AML-193 (cell line): ENCODE measurements around the gene ETV6.
"Not testable (repeated sequence)": the region's sequence is repeated elsewhere in the genome, so short reads cannot be mapped to it uniquely, and the experiment has no call there.

Source experiments
- DNase-seq, 2 experiments: peaks; one replicate each; lab custom pipeline; 2025; lab: John Stamatoyannopoulos, UW

The ETV6 gene

GRCh38 chr12:11884706-11885105, 235.2 kb downstream of the ETV6 start:
- DNase-seq, result no peak

- DNase-seq, result no peak
Observed at GRCh38 chr12:11885261-11886038, 236.0 kb downstream of the ETV6 start.

- DNase-seq, result no peak
Observed at GRCh38 chr12:11886339-11886738, 236.9 kb downstream of the ETV6 start.

GRCh38 chr12:11888029-11888428, 238.6 kb downstream of the ETV6 start:
- no peak for DNase-seq

- DNase-seq, result no peak
Observed at GRCh38 chr12:11891346-11891745, 241.9 kb downstream of the ETV6 start.

DNA sequence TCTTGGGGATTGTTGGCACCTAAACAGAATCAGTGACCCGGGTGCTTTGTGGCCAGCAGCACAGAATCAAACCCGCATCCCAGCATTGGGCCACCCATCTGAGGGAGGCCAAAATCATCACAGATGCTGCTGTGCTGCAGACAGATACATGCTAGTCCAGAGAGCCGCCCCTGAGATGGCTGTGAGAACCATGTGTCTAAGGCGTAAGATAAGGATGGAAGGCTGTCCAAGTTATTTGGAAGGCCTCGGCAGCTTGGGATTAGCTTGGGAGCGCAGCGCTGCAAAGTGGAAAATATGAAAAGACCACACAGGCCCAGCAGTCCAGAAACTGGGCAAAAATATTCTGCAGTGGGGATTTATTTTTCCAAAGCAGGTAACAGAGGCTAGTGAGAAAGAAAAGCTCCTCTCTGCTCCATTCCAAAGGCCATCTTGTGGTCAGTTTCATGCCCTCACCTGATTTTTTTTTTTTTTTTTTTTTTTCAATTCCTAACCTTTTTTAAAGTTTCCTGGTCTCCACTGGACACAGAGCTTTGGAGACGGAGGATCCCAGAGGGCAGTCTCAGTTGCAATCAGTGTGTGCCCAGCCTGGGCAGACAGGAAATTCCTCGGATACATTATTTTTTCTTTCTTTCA, 242.4 kb downstream of the ETV6 start:
- DNase-seq, result no peak

- DNase-seq, result no peak
Observed at GRCh38 chr12:11893998-11894397, 244.5 kb downstream of the ETV6 start.

DNA sequence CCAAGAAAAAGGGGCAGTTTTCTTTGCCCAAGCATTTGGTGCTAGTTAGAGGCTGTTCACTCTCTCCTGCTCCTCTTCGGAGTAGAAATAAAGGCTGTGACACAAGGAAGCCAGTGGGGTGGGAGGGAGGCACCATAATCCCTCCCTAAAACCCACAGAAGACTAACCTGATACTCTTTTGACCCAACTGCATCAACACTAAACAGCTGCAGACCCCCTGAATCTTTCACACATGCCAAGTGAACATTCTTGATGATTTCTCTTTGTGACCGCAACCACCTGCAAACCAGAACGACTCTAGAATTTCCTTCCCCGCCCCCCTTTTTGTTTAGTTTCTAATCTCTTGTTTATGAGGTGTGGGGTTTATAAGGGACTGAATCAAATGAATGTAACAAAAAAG, 245.4 kb downstream of the ETV6 start:
- no peak for DNase-seq

- DNase-seq, result peak; percentile 8 to 16
Observed at GRCh38 chr12:11895421-11896078, 246.1 kb downstream of the ETV6 start.

- DNase-seq, result no peak
Observed at GRCh38 chr12:11896417-11896929, 247.0 kb downstream of the ETV6 start.

GRCh38 chr12:11897923-11898322, 248.4 kb downstream of the ETV6 start:
- DNase-seq, result no peak

DNA sequence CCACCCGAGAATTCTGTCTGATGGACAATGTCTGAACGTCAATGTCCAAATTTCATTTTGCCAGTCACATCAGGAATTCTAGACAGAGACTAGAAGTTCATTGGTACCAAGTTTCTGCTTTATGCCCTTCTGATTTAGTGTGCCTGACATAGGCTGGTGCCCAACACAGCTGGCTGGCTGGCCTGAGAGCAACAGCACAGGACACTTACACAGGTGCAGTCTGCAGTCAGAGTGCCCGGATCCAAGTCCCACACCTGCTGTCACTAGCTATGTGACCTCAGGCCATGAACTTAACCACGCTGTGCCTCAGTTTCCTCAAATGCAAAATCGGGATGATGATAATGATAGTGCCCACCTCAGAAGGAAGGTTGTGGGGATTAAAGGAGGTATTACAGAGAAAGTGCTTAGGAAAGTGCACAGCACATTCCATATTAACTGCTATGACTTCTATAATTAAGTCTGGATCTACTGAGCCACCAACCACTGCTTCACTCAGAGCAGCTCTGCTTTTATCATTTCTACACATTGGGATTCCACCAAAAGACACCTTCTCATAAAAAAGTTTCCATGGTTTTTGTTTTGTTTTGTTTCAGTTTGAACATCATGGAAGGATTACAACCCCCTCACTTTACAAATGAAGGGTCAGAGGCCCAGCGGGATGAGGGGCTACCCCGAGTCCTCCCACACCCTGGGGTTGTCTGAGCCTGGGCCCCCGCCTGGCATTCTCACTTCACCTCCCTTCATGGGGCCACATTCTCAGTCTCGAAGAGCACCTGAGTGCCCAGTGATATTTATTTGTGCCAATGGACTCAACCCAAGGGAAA, 252.4 kb downstream of the ETV6 start:
- no peak for DNase-seq

- no peak for DNase-seq
Observed at GRCh38 chr12:11902525-11902875, 253.0 kb downstream of the ETV6 start.

- DNase-seq, result no peak
Observed at GRCh38 chr12:11904124-11904523, 254.7 kb downstream of the ETV6 start.

GRCh38 chr12:11905534-11905933, 256.1 kb downstream of the ETV6 start:
- DNase-seq, result no peak

DNA sequence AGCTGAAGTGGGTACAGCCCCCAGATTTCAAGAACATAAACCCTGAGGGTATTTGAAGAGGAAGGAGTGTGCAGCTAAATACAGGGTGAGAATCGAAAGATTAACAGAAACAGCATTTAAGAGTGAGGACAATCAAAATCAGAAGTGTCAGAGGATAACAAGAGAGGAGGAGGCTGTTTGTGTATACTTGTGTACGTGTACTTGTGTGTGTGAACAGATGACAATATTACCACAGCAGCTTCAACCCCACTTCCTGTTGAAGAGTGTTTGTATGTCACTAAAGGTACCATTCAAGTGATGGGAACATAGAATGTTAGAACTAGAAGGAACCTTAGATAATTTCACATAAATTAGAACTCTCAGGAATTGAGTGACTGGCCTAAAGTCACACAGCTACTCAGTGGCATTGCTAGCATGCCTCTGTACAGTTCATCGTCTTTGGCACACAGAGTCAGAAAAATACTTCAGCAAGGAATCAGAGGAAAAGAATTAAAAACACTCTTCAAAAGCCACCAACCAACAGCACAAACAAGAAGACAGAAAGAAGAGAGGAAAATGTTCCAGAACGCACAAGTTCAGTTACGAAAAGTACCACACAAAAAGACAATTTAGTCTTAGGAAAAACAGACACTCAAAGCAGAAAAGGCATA, 256.9 kb downstream of the ETV6 start:
- DNase-seq, result no peak

DNA sequence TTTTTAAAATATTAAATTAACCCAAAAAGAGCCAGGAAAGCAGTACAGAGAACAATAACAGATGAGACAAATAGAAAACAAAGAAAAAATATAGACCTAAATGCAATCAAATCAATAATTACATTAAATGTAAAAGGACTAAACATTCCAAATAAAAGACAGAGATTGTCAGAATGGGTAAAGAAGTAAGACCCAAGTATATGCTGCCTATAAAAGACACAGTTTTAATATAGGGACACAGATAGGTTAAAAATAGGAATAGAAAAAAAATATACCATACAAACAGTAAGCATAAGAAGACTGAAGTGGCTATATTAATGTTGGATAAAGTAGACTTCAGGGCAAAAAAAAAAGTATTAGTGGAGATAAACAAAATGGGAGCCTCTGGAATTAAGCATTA, 258.2 kb downstream of the ETV6 start:
- no peak for DNase-seq

DNA sequence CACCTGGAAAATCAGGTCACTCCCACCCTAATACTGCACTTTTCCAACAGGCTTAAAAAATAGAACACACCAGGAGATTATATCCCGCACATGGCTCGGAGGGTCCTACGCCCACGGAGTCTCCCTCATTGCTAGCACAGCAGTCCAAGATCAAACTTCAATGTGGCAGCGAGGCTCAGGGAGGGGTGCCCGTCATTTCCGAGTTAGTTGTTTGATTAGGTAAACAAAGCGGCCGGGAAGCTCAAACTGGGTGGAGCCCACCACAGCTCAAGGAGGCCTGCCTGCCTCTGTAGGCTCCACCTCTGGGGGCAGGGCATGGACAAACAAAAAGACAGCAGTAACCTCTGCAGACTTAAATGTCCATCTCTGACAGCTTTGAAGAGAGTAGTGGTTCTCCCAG, 259.9 kb downstream of the ETV6 start:
- DNase-seq, result not testable (repeated sequence)

- no peak for DNase-seq
Observed at GRCh38 chr12:11916113-11916512, 266.6 kb downstream of the ETV6 start.

- no peak for DNase-seq
Observed at GRCh38 chr12:11916771-11917170, 267.3 kb downstream of the ETV6 start.

- DNase-seq, result no peak
Observed at GRCh38 chr12:11917501-11917900, 268.0 kb downstream of the ETV6 start.

DNA sequence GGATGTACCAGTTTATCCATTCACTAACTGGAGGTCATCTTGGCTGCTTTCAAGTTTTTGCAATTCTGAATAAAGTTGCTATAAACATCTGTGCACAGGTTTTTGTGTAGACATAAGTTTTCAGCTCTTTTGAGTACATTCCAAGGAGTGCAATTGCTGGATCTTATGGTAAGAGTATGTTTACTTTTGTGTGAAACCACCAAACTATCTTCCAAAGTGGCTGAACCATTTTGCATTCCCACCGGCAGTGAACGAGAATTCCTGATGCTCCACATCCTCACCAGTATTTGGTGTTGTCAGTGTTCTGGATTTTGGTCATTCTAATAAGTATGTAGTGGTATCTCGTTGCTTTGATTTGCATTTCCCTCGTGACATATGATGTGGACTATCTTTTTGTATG, 270.8 kb downstream of the ETV6 start:
- DNase-seq, result no peak
